PC-3 (cell line): ENCODE measurements around the gene RETREG1.

Experiments used
- CTCF ChIP-seq: fragments of 300-600 bp; sonication (generic); conservative IDR thresholded peaks from 2 replicates; pipeline ENCODE4 v1.5.1; 2017; ENCODE audit warnings: antibody characterized with exemption, low read depth, mild to moderate bottlenecking, low read length
- EZH2 ChIP-seq: fragments of 300-600 bp; sonication (generic); IDR thresholded peaks from one replicate; pipeline ENCODE4 v1.6.1; 2017; ENCODE audit warnings: antibody characterized with exemption, mild to moderate bottlenecking, low read length; ENCODE audit not compliant: unreplicated experiment

GRCh38 chr5:16465544-16466432, 151.0 kb downstream of the RETREG1 start, which contains the start of gene ZNF622:
- TF ChIP-seq CTCF (no peak), EZH2 (no peak)
